BJ (cell line): ENCODE measurements around the gene GGCT. TPM values are rescaled to one million over a fixed set of nuclear protein-coding genes. Genes with fewer than 3 reads are reported as not detected.

ENCODE experiments used
- CTCF ChIA-PET: fragments of 350-600 bp; formaldehyde crosslinking; extraction: SDS; loops from one replicate; lab custom pipeline; 2021; ENCODE audit warnings: antibody characterized with exemption, inconsistent platforms; lab: Yijun Ruan, JAX
- POLR2A ChIA-PET: fragments of 300-600 bp; sonication (Branson Sonifier 250); formaldehyde crosslinking; extraction: SDS; loops from one replicate; lab custom pipeline; 2021; ENCODE audit warnings: antibody characterized with exemption; lab: Charles Lee
- DNase-seq: peaks from one replicate; pipeline ENCODE4 v3.0.0-alpha.2; 2011; ENCODE audit warnings: low read depth
- H3K27me3 ChIP-seq: 2 replicates; pipeline ENCODE4 v1.6.0; 2011; ENCODE audit warnings: low read length; ENCODE audit not compliant: control insufficient read depth, insufficient read depth
- H3K36me3 ChIP-seq: 2 replicates; pipeline ENCODE4 v1.5.1; 2011; ENCODE audit warnings: low read length; ENCODE audit not compliant: control insufficient read depth, insufficient read depth
- H3K4me3 ChIP-seq: 2 replicates; pipeline ENCODE4 v1.5.1; 2011; ENCODE audit warnings: low read depth, mild to moderate bottlenecking, control low read depth, low read length
- polyA plus RNA-seq: library from polyadenylated mRNA; depleted of rRNA; stranded (reverse); fragments of >200 nt; gene quantifications from 2 replicates; pipeline ENCODE4 v1.2.3, GENCODE V29; 2011
- TF ChIP-seq, protein P1 (sequence below): IDR thresholded peaks from 2 replicates; pipeline ENCODE4 v1.5.1; 2011; ENCODE audit warnings: low read depth, mild to moderate bottlenecking, control low read depth, inconsistent platforms, low read length, moderate library complexity; ENCODE audit not compliant: insufficient read depth

The GGCT gene
- polyA plus RNA-seq, 1 experiment, result 16.5 TPM

- TF ChIP-seq, protein P1, sequence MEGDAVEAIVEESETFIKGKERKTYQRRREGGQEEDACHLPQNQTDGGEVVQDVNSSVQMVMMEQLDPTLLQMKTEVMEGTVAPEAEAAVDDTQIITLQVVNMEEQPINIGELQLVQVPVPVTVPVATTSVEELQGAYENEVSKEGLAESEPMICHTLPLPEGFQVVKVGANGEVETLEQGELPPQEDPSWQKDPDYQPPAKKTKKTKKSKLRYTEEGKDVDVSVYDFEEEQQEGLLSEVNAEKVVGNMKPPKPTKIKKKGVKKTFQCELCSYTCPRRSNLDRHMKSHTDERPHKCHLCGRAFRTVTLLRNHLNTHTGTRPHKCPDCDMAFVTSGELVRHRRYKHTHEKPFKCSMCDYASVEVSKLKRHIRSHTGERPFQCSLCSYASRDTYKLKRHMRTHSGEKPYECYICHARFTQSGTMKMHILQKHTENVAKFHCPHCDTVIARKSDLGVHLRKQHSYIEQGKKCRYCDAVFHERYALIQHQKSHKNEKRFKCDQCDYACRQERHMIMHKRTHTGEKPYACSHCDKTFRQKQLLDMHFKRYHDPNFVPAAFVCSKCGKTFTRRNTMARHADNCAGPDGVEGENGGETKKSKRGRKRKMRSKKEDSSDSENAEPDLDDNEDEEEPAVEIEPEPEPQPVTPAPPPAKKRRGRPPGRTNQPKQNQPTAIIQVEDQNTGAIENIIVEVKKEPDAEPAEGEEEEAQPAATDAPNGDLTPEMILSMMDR, result no peak
- CTCF ChIA-PET, result no interaction called here
Observed at GRCh38 chr7:30525429-30525828, 20.8 kb upstream of the GGCT start.

DNA sequence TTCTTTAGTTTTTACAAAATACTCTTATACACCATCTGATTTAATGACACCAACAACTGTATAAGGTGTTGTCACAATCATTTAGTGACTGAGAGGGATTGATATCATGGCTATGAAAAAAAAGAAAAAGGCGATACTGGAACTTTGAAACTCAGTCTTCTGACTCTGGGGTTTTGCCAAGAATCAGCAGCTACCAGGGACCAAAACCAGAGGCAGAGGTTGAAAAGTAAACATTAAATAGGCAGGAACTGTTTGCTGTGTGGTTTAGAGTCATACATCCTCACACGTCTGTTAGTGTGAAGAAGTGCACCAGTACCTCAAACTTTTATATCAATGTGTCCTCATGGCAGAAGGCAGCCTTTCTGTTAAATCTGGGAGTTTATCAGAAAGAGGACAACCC, 19.9 kb upstream of the GGCT start:
- POLR2A ChIA-PET, result no interaction called here
- H3K36me3 ChIP-seq, result no peaks in the 10 kb centered on the region
- DNase-seq, result no peak
- CTCF ChIA-PET, result interaction anchor here (1.0 kb wide), 1 partner anchor 17 kb away, joined by 3 read pairs; no protein-coding TSS in a partner anchor
- TF ChIP-seq, protein P1, result no peak
- H3K4me3 ChIP-seq, result no peak overlapping the region
- no peaks in the 10 kb centered on the region; the same call in 1 of the 2 replicates for H3K27me3 ChIP-seq

More at GRCh38 chr7:30525429-30525828, 20.8 kb upstream of the GGCT start:
- Histone ChIP-seq H3K4me3 (no peak overlapping the region), H3K36me3 (no peaks in the 10 kb centered on the region), H3K27me3 (no peaks in the 10 kb centered on the region; the same call in 1 of the 2 replicates)
- DNase-seq, result no peak
- POLR2A ChIA-PET, result no interaction called here

- Histone ChIP-seq H3K4me3 (no peak overlapping the region), H3K27me3 (no peaks in the 10 kb centered on the region; the same call in 1 of the 2 replicates), H3K36me3 (no peaks in the 10 kb centered on the region)
- ChIA-PET POLR2A (no interaction called here), CTCF (interaction anchor here (1.0 kb wide), 1 partner anchor 16 kb away, joined by 3 read pairs; no protein-coding TSS in a partner anchor)
- DNase-seq, result no peak
- TF ChIP-seq, protein P1, result no peak
Observed at GRCh38 chr7:30523466-30523865, 18.8 kb upstream of the GGCT start.

DNA sequence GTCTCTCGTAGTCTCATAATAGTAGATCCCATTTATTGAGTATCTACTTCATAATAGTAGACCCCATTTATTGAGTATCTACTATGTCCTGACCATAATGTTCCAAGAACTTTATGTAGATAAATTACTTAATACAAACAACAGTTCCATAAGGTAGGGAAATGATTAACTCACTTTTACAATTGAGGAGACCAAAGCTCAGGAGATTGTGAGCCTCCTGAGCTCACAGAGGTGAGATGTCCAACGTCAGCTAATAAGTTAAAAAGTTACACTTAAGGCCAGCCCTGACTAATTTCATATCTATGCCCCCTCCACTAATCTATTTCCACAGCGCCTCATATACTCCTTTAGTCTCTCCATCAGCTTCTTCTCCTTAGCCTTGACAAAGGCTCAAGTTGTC, 17.5 kb upstream of the GGCT start:
- Histone ChIP-seq H3K27me3 (no peaks in the 10 kb centered on the region; the same call in 1 of the 2 replicates), H3K36me3 (no peaks in the 10 kb centered on the region), H3K4me3 (no peak overlapping the region)
- ChIA-PET CTCF (interaction anchor here (0.9 to 3.0 kb wide), 4 partner anchors 9 to 24 kb away, joined by 3 to 16 read pairs (median 4); no protein-coding TSS in a partner anchor), POLR2A (interaction anchor here (0.5 kb wide), 1 partner anchor 134 kb away, joined by 6 read pairs; no protein-coding TSS in a partner anchor)
- no peak for DNase-seq
- TF ChIP-seq, protein P1, result no peak

DNA sequence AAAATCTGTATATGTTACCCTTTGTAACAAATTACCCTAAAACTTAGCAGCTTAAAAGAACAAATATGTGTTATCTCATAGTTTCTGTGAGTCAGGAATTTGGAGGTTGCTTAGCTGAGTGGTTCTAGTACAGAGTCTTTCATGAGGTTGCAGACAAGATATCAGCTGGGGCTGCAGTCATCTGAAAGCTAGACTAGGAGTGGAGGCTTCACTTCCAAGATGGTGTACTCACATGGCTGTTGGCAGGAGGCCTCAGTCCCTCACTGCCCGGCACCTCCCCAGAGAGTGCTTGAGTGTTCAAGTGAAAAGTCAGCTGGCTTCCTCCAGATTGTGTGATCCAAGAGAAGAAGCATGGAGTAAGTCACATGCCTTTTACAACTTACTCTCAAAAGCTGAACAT, 16.9 kb upstream of the GGCT start:
- ChIA-PET CTCF (interaction anchor here (0.9 to 3.0 kb wide), 5 partner anchors 9 to 43 kb away, joined by 3 to 16 read pairs (median 4); no protein-coding TSS in a partner anchor), POLR2A (interaction anchor here (0.5 kb wide), 1 partner anchor 133 kb away, joined by 6 read pairs; no protein-coding TSS in a partner anchor)
- Histone ChIP-seq H3K4me3 (no peak overlapping the region), H3K27me3 (no peaks in the 10 kb centered on the region; the same call in 1 of the 2 replicates), H3K36me3 (no peaks in the 10 kb centered on the region)
- DNase-seq, result no peak
- TF ChIP-seq, protein P1, result no peak
